M059J (cell line): ENCODE data around the gene CHRNG. TPM values are rescaled to one million over a fixed set of nuclear protein-coding genes. Genes with fewer than 3 reads are reported as not detected.

Experiments used
- DNase-seq: peaks from one replicate; pipeline ENCODE4 v3.0.0-alpha.2; 2012; ENCODE audit warnings: low read depth
- total RNA-seq: library from RNA; depleted of rRNA; stranded (reverse); fragments of >200 nt; shearing (Covaris generic); gene quantifications from 2 replicates; pipeline ENCODE4 v1.2.3, GENCODE V29; 2014; rRNA removed

Gene CHRNG, protein sequence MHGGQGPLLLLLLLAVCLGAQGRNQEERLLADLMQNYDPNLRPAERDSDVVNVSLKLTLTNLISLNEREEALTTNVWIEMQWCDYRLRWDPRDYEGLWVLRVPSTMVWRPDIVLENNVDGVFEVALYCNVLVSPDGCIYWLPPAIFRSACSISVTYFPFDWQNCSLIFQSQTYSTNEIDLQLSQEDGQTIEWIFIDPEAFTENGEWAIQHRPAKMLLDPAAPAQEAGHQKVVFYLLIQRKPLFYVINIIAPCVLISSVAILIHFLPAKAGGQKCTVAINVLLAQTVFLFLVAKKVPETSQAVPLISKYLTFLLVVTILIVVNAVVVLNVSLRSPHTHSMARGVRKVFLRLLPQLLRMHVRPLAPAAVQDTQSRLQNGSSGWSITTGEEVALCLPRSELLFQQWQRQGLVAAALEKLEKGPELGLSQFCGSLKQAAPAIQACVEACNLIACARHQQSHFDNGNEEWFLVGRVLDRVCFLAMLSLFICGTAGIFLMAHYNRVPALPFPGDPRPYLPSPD
- total RNA-seq: not detected in 2 replicates

DNA sequence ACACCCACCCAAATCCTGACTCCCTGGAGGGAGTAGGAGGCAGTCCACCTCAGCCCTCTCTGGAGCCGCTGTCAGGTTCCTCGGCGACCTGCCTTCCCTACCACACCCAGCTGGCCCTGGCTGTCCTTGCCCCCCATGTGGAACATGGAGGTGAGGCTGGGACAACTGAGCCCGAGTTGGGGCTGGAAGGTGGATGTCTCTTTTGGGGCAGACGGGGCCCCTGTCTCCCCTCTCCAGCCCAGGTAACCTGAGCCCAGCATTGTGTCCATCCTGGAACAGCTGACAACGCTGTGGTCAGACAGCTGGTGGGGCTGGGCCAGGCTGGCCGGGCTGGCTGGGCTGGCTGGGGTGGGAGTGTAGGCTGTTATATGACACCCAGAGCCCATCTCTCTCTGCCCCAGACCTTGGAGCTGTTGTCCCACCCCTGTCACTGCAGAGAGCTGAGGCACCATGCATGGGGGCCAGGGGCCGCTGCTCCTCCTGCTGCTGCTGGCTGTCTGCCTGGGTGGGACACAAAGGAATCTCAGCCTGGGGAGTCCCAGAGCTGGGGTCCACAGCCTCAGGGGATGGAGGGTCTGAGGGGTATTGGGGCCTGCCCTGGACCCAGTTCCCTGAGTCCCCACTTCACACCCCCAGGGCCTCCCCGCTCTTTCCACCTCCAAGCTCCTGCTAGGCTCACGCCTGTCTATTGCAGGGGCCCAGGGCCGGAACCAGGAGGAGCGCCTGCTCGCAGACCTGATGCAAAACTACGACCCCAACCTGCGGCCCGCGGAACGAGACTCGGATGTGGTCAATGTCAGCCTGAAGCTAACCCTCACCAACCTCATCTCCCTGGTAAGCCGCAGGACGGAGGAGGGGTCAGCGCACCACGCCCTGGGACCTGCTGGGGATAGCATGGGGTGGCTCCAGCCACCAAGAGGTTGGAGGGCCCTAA lies at the start of gene CHRNG:
Gene CHRNG (plus strand): TSS at position 395 of the 934 bp plus-strand sequence. CDS start 56 bp downstream, at position 451.
- no peak for DNase-seq

DNA sequence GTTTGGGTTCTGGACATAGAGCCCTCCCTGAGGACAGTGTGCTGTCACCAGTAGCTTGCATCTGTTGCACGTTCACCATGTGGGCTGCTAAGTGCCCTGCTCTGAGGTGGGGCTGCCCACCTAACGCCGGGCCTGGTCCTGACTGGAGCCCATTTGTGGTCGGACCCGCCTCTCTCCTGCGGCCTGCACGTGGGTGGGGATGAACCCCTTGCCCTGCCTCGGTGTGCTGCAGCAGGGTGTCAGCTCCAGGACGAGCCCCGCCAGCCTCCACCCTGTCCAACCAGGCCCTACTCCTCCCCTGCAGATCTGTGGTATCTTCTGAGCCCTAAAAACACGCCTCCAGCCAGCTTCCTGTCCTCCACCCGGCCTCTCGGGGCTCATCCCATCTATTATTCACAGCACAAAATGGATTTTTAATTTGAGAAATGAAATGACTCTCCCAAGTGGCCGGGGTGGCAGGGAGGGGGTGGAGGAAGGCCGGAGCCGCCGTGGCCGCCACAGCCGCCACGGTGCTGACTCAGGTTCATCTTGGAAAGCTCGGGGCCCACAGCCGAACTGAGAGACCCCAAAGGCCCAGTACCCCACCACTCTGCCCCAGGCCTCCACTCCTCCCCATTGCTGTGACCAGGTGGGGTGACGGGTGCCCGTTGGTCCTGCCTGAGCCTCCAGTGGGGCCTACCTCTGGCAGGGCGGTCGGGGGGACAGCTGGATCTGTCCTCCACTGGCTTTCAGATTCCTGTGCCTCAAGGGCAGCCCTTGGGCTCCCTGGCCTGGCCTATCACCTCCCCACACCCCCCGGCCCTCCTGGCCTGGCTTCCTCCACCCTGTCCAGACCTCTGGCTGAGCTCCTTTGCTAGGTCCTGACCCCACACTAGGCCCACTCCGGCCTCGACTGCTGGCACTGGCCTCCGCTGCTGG lies 49.0 kb upstream of the CHRNG start:
- DNase-seq: no peak

DNA sequence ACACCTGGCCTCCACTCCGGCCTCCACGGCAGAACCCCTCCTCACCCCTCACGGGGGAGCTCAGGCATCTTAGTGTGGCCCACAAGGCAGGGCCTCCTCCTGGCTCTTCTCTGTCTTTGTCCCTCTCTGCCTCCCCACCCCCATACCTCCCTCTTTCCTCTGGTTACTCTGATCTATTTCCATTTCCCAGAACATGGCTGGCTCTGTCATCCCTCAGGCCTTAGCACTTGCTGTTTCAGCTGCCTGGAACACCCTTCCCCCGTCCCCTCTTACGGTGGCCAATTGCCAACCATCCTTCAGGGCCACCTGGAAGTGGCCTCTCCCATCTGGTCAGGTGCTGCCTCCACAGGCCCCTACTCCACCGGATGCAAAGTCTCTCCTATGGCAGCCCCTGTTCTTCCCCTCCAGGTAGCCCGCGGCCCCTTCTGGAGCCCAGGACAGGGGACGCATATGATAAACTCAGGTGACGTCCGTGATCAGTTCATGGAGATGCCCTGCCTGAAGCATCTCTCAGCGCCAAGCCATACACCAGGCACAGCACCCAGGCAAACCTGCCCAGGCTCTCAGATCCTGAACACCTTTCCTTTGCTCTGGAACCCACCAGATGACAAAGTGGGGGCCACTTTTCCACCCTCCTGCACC lies 48.2 kb upstream of the CHRNG start:
- DNase-seq: no peak

DNA sequence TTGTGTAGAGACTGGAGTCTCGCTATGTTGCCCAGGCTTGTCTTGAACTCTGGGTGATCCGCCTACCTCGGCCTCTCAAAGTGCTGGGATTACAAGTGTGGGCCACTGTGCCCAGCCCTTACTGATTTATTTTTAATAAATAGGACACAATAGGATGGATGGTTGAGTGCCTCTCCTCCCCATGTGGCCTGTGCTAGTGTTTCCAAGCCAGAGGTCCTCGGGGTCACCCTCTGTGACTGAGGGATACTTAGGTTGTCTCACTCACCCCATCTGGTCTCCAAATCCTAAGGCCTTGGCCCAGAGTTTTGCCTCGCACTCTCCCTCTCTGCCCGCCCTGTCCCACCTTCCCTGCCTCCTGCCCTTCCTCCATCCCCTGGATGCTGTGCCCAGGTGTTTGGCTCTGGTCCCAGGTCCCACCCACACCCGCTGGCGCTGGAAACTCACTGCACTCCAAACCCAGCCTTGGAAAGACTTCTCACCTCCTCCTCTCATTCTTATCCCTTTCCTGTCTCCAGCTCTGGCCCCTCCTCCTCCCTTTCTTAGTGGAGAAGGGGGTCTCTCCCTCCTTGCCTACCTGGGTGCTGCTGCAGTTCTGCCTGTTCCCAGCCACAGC lies 47.1 kb upstream of the CHRNG start:
- DNase-seq: no peak

DNA sequence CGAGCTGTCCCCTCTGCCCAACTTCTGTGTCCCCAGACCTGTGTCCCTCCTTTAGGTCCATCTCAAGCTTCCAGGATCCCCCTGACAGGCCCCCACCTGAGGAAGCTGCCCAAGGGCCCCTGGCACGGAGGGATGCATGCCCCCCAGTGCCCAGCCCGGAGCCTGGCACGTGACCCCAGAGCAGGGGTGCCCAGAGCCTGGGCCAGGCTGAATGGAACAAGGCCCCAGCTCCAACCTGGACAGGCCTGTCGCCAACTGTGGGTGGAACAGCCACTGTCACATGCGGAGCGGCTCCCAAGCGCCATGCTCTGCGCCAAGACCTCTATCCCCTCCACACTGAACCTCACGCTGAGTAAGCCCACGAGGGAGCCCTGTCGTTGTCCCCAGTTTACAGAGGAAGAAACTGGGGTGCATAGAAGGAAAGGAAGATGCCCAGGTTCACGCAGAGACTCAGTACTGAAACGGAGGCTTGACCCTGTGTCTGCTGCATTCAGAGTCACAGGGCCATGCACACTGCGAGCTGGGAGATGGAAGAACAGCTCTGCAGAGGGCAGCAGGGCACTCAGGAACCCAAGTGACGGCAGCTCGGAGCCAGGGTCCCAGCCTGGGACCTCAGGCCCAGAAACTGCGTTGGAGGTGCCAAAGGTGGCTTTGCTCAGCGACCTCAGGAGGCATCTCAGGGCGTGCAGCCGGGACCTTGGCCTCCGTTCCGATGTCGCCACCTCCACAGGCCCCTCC lies 46.4 kb upstream of the CHRNG start:
- DNase-seq: no peak

DNA sequence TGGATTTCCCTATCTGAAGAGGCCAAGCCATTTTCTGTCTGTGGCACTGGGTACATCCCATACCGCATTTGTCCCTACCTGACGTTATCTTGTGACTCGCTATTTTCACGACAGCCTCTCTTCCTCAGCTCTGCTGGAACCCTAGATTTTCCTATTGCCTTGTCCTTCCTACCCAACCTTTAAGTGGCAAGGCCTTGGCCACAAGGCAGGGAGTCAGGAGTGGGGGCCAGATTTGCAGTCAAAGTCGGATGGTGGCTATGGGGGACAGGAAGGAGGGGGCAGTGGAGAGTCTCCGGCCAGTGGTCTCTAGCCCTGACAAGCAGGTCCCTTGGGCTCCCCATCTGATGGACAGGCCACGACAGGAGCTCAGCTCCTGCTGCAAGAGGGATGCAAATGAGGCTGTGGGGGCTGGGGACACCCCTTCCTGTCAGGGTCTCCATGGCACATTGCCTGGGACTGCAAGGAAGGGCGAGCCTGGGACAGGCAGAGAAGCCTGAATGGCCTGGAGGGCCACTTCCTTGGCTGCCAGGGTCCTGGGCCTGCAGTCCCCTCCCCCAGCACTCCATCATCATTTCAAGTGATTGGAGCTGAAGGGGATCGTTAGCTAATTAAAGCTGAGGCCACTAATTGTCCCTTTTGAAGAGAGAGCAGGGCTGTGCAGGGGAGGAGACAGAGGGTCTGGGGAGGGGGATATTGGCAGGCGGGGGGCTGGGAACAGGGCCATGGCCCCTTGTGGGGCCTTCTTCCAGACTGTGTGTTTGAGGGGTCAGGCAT lies 45.6 kb upstream of the CHRNG start:
- no peak for DNase-seq

DNA sequence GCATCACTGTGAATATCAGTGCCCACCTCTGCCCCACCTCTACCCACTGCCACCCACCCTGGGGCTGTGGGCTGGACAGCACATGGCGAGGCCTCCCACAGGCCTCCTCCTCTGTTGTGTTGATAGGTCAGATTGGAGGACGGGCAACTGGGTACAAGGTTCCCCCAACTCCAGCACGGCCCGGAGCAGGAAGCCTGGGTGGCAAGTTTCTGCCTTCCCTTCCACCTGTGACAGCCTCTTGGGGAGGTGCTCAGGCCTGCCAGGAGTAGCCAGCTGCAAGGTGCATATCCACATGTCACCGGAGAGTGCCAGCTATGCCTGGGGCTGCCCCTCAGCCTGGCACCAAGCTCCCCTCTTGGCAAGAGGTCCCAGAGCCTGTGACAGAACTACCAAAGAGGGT lies 45.0 kb upstream of the CHRNG start:
- DNase-seq: no peak

DNA sequence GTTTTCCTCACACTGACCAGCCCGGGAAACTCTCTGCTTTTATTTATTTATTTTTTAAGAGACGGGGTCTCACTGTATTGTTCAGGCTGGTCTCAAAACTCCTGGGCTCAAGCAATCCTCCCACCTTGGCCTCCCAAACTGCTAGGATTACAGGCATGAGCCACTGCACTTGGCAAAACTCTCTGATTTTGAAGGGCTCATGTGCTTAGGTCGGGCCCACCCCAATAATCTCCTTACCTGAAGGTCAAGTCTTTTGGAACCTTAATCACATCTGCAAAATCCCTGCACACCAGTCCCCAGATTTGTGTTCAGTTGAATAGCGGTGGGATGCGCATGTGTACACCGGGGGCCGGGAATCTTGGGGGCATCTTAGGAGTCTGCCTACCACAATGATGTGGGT lies 44.2 kb upstream of the CHRNG start:
- no peak for DNase-seq

DNA sequence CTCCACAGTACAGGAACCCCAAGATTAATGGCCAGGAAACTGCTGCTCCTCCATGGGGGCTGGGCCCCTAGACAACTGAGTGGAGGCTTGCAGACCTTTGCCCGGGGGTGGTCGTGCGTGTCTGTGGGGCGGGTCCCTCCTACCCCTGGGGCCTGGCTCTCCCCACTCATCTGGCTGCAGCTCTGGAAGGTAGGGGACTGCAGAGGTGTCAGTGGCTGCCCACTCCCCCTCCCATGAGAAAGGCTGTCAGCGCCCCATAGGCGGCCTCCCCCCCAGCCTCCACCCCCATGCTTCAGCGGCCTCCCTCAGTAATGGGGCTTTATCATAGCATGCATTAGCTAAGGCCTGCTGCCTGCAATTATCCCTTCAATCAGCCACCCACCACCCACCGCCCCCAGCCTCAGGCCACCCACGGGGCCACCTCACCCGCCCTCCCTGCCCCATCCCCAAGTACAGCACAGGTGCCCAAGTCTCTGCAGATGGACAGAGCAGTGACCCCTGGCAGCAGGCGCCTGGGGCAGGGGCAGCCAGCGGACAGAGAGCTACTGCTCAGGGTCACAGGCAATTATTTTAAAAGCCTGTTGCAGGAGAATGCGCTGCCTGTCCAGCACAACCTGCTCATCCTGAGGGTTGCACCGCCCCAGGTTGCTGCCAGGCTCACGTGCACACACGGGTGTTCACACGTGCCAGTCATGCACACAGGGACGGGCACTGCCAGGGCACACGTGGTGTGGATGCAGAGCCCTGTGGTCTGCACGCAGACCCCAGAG lies 42.8 kb upstream of the CHRNG start:
- no peak for DNase-seq

DNA sequence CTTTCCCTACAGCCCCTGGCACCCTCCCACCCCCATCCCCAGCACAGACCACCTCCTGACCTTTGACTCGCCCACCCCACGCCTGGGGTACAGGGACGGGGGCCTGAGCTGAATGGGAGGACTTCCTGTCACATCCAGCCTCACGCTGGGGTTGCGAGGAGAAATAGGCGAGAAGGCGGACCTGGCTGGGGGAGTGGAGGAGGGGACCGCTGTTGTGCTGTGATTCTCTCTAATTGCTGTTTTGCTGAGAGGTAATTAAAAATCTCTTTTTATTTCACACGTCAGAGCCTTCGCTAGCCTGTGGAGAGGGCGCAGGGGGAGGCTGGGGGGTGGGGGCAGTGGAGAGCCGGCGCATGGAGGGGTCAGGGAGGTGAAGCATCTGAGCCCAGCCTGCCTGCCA lies 42.1 kb upstream of the CHRNG start:
- DNase-seq: no peak

DNA sequence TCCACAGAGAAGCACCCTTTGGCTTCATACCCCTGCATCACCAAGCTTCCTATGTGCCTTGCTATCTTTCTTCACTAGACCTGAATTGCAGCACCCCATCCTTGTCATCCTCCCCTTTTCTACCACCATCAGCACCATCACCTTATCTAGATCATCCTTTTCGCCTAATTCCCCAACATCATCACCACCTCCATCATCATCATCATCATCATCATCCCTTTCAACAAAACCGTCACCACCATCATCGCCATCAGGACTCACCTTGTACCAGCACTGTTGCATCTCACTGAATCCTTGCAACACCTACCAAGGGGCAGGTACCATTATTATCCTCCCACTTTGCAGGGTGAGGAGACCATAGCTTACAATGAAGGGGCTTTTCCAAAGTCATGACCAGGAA lies 41.0 kb upstream of the CHRNG start:
- DNase-seq: no peak

DNA sequence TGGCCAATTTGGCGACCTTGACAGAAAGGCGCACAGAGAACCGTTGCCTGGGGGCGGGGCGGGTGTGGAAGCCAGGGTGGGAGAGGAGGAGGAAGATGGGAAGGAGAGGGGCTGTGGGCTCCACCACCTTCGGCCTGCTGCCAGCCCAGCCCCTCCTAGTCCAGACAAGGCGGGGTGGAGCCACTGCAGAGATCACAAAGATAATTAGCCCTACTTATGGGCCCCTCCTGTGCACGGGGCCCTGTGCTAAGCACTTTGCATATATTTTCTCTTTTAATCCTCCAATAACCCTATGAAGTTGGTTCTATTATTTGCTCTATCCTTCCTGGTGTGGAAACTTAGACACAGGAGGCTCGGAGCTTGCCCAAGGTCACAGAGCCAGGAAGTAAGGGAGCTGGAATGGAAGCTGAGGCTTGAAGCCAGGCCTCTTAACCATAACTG lies 38.1 kb upstream of the CHRNG start:
- no peak for DNase-seq

DNA sequence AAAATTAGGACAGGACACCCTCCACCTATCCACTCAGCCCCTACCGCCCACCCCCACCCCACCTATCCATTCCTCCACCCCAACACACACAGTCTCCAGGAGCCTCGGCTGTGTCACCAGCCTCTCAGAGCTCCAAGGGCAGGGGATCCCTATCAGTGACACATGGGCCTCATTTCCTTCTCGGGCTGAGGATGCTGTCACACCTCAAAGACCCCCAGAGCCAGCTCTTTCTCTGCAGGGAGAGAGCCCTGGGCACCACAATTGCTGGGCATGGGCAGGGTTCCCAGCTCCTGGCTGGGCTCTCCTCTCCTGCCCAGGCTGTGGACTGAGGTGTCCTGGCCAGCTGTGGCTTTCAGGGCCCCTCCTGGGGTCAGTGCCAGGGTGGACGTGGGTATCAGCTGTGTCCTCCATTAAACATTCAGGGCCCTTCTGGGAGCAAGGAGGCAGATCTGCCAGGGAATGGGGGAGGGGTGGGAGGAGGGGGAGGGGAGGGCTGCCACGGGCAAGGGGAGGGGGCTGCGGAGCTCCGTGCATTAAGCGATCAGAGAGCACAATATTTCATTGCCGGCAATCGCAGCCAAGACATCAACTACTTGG lies 37.6 kb upstream of the CHRNG start:
- DNase-seq: no peak

DNA sequence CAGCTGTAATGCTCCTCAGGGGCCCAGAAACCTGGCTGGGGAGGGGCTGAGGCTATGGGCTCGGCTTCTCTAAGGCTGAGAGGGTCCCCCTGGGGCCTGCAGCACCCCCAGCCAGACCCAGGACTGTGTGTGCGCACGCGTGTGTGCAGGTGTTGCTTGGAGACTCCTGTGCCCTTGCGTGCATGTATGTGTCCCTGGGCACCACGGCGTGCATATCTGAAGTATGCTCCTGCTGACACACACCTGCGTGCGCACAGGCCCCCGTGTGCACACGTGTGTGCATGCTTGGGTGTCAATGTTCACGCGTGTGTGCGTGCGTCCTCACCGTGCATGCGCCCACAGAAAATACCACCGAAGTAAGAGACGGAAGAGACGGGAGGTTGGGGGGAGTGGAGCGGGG lies 37.0 kb upstream of the CHRNG start:
- no peak for DNase-seq

DNA sequence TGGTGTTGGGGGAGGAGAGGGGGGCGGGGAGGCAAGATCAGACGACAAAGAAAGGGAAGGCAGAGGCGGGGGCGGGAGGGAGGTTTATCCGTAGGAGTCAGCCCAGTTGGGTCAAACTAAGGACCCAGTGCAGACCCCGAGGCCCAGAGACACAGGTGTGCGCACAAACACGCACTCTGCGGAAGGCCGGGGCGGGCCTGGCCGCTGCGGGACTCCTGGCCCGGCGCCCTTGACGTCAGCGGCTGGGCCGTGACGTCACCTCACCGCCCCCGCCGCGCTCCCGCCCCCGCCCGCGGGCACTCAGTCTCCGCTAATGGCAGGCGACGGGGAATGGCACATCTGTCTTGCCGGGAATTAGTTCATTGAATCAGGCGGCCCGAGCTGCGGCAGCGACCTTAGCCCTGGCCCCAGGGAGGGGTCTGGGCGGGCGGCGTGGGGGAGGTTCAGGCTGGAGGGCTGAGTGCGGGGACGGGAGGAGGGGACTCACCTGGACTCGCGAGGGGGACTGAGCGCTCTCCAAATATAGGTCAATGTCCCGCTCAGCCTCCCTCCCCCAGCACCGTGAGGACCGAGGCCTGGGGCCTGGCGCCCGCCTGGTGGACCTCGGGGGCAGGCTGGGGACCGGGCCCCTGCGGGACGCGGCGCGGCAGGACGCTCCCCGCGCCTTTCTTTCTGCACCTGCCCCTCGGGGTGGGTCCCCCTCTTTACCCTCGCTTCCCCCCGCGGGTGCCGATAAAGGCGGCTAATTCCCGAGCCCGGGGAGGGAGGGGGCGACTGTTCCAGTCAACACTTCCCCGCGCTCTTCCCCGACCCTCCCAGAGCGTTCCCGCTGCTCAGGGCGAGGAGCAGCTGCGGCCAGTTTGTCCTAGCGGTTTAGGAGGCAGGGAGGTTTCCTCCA lies 36.3 kb upstream of the CHRNG start:
- no peak for DNase-seq

DNA sequence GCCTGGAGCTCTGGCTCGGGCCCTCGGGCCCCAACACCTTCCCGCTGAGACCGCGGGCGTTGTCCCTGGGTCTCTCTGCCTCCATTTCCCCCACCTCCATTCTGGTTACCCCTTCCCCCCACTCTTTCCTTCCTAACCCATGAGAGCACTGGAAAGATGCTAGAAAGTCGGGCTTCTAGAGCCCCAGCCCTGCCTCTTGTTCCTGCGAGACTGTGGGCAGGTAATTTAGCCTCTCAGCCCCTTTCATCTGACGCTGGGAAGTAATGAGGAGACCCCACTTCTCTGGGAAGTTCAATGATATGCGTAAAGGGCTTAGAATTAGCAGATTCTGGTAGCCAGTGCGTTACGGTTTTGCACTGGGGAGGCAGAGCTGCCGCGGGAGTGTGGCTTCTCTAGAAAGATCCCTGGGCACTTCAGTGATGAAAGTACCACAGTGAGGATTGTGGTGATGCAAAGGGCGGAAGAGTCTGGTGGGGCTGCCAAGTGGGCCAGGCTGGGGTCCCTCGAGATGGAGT lies 35.6 kb upstream of the CHRNG start:
- no peak for DNase-seq
